Neural cell (in vitro differentiated cells): ENCODE data around the gene SETBP1.

Source experiments
- EZH2 ChIP-seq: fragments of 200-600, 300-800 bp; shearing (Covaris generic), sonication (generic); IDR thresholded peaks from 2 replicates; pipeline ENCODE4 v1.6.1; 2014; ENCODE audit warnings: antibody characterized with exemption, low read length, borderline replicate concordance, mild to moderate bottlenecking; ENCODE audit not compliant: insufficient read depth, poor library complexity, severe bottlenecking
- POLR2AphosphoS5 ChIP-seq: IDR thresholded peaks from 2 replicates; pipeline ENCODE4 v1.6.1; 2012
- RAD21 ChIP-seq: fragments of 450-650 bp; conservative IDR thresholded peaks from 2 replicates; pipeline ENCODE4 v1.6.1; 2014; ENCODE audit warnings: antibody characterized with exemption, mild to moderate bottlenecking, moderate library complexity
- TF ChIP-seq, protein P1 (sequence below): fragments of 450-650 bp; IDR thresholded peaks from 2 replicates; pipeline ENCODE4 v1.5.1; 2014; ENCODE audit warnings: antibody characterized with exemption, mild to moderate bottlenecking, moderate library complexity; ENCODE audit not compliant: poor library complexity, severe bottlenecking
- TF ChIP-seq, protein P2 (sequence below): IDR thresholded peaks from 2 replicates; pipeline ENCODE4 v1.6.1; 2012; ENCODE audit warnings: borderline replicate concordance

DNA sequence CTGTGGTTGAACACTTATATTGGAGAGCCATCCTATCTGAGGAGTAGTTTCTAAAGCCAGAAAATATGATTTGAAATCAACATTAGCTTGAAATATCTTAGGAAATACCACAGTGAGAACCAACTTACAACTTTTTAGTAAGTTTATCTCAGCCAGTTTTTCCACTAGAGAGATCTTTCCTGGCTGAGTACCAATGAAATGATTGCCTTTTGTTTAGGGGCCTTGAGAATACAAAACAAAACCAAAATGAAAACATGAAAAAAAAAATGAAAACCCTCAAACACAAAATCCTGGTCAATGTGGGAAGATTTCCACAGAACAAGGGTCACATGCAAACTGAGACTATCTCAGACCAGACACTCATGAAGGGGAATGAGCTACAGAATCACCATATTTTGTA, 429.0 kb downstream of the SETBP1 start:
- TF ChIP-seq POLR2AphosphoS5 (no peak), RAD21 (no peak), EZH2 (no peak)
- TF ChIP-seq, protein P1, sequence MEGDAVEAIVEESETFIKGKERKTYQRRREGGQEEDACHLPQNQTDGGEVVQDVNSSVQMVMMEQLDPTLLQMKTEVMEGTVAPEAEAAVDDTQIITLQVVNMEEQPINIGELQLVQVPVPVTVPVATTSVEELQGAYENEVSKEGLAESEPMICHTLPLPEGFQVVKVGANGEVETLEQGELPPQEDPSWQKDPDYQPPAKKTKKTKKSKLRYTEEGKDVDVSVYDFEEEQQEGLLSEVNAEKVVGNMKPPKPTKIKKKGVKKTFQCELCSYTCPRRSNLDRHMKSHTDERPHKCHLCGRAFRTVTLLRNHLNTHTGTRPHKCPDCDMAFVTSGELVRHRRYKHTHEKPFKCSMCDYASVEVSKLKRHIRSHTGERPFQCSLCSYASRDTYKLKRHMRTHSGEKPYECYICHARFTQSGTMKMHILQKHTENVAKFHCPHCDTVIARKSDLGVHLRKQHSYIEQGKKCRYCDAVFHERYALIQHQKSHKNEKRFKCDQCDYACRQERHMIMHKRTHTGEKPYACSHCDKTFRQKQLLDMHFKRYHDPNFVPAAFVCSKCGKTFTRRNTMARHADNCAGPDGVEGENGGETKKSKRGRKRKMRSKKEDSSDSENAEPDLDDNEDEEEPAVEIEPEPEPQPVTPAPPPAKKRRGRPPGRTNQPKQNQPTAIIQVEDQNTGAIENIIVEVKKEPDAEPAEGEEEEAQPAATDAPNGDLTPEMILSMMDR: no peak
- TF ChIP-seq, protein P2, sequence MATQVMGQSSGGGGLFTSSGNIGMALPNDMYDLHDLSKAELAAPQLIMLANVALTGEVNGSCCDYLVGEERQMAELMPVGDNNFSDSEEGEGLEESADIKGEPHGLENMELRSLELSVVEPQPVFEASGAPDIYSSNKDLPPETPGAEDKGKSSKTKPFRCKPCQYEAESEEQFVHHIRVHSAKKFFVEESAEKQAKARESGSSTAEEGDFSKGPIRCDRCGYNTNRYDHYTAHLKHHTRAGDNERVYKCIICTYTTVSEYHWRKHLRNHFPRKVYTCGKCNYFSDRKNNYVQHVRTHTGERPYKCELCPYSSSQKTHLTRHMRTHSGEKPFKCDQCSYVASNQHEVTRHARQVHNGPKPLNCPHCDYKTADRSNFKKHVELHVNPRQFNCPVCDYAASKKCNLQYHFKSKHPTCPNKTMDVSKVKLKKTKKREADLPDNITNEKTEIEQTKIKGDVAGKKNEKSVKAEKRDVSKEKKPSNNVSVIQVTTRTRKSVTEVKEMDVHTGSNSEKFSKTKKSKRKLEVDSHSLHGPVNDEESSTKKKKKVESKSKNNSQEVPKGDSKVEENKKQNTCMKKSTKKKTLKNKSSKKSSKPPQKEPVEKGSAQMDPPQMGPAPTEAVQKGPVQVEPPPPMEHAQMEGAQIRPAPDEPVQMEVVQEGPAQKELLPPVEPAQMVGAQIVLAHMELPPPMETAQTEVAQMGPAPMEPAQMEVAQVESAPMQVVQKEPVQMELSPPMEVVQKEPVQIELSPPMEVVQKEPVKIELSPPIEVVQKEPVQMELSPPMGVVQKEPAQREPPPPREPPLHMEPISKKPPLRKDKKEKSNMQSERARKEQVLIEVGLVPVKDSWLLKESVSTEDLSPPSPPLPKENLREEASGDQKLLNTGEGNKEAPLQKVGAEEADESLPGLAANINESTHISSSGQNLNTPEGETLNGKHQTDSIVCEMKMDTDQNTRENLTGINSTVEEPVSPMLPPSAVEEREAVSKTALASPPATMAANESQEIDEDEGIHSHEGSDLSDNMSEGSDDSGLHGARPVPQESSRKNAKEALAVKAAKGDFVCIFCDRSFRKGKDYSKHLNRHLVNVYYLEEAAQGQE: no peak
